Effector memory CD4-positive, alpha-beta T cell (primary cell): ENCODE measurements around the gene NOS1AP.

ENCODE experiments used
- DNase-seq, 3 donors: peaks; one replicate each; pipeline ENCODE4 v3.0.0-alpha.2; 2020
- H3K27ac ChIP-seq: 2 replicates; pipeline ENCODE4 v1.7.0; 2013; ENCODE audit warnings: mild to moderate bottlenecking, low read length, moderate library complexity; ENCODE audit not compliant: insufficient read depth, poor library complexity, severe bottlenecking
- H3K27me3 ChIP-seq: replicated peaks from 2 replicates; pipeline ENCODE4 v1.7.0; 2013; ENCODE audit warnings: mild to moderate bottlenecking, low read length; ENCODE audit not compliant: insufficient read depth, control insufficient read depth, poor library complexity, severe bottlenecking
- H3K36me3 ChIP-seq: 2 replicates; pipeline ENCODE4 v1.7.0; 2013; ENCODE audit warnings: mild to moderate bottlenecking, low read length, moderate library complexity; ENCODE audit not compliant: control insufficient read depth, insufficient read depth
- H3K4me1 ChIP-seq: 2 replicates; pipeline ENCODE4 v1.7.0; 2013; ENCODE audit warnings: low read length, mild to moderate bottlenecking; ENCODE audit not compliant: control insufficient read depth, insufficient read depth, poor library complexity, severe bottlenecking
- H3K4me3 ChIP-seq: 2 replicates; pipeline ENCODE4 v1.7.0; 2013; ENCODE audit warnings: low read length, low read depth, mild to moderate bottlenecking; ENCODE audit not compliant: insufficient read depth, poor library complexity, severe bottlenecking
- H3K9me3 ChIP-seq: 2 replicates; pipeline ENCODE4 v1.7.0; 2013; ENCODE audit warnings: mild to moderate bottlenecking, low read length, moderate library complexity; ENCODE audit not compliant: control insufficient read depth

The NOS1AP gene

DNA sequence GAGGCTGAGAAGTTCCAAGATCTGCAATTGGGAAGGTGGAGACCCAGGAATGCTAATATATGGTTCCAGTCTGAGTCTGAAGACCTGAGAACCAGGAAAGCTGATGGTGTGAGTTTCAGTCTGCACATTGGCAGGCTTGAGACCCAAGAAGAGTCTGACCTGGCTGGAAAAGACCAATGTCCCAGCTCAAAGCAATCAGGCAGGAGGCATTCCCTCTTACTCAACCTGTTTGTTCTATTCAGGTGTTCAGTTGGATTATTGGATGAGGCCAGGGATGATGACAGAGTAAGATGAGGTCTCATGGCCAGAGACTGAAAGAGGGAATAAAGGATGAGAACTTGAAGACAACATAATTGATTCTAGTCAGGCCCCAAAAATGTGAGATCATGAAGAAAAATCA, 257.1 kb downstream of the NOS1AP start:
- no peak for DNase-seq
- Histone ChIP-seq H3K27me3 (no peaks in the 10 kb centered on the region), H3K9me3 (no peaks in the 10 kb centered on the region), H3K36me3 (no peaks in the 10 kb centered on the region), H3K27ac (no peak overlapping the region), H3K4me3 (no peak overlapping the region), H3K4me1 (no peaks in the 10 kb centered on the region)

DNA sequence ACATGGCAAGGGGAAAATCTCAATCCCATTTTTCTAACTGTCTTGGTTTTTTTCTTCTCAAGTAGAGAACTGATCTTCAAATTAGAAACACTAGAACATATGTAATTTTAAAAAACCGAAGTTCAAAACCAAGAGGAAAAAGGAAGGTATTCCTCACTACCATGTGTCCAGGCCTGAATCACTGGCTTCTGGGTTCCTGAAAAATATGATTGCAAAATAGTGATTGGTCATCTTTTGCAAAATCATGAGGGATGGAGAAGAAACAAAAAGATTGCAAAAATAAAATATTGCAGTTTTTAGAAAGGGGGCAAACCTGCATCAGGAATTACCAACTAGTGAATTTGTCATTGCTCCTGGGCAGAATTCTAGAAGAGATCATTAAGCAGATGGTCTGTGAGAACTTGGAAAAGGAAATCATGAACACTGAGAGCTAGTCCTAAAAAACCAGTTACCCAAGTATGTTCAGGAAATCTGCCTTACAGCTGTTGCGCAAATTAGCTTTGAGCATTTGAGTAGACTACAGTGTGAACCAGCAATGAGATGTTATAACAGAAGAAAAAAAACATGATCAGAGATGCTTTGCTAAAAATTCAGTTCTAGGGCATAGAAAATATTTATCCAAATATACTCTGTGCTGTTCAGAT, 257.8 kb downstream of the NOS1AP start:
- H3K36me3 ChIP-seq, result no peaks in the 10 kb centered on the region
- H3K4me3 ChIP-seq, result no peak overlapping the region
- no peaks in the 10 kb centered on the region for H3K27me3 ChIP-seq
- H3K9me3 ChIP-seq, result no peaks in the 10 kb centered on the region
- H3K4me1 ChIP-seq, result no peaks in the 10 kb centered on the region
- H3K27ac ChIP-seq, result no peak overlapping the region
- no peak for DNase-seq

GRCh38 chr1:162327788-162328165, 258.3 kb downstream of the NOS1AP start:
- Histone ChIP-seq H3K36me3 (no peaks in the 10 kb centered on the region), H3K27ac (no peak overlapping the region), H3K4me1 (no peaks in the 10 kb centered on the region), H3K4me3 (no peak overlapping the region), H3K27me3 (no peaks in the 10 kb centered on the region), H3K9me3 (no peaks in the 10 kb centered on the region)
- DNase-seq, result no peak

DNA sequence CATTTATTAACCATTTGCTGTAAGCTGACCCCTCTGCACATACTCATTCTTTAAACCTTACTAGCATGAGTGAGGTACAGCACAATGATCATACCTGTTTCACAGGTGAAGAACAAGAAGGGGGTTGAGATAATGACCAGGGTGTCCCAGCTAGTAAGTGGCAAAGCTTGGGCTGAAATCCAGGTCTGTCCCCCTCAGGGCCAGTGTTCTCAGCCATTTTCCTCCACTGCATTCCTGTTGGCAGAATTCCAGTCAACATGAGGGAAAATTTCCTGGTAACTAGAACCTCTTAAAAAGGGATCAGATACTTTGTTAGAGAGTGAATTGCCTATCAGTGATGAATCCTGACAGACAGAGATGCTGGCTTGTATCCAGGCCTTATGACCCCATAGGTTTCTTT, 259.0 kb downstream of the NOS1AP start:
- Histone ChIP-seq H3K4me3 (no peak overlapping the region), H3K27ac (no peak overlapping the region), H3K9me3 (no peaks in the 10 kb centered on the region), H3K36me3 (no peaks in the 10 kb centered on the region), H3K4me1 (no peaks in the 10 kb centered on the region), H3K27me3 (no peaks in the 10 kb centered on the region)
- DNase-seq, result no peak

DNA sequence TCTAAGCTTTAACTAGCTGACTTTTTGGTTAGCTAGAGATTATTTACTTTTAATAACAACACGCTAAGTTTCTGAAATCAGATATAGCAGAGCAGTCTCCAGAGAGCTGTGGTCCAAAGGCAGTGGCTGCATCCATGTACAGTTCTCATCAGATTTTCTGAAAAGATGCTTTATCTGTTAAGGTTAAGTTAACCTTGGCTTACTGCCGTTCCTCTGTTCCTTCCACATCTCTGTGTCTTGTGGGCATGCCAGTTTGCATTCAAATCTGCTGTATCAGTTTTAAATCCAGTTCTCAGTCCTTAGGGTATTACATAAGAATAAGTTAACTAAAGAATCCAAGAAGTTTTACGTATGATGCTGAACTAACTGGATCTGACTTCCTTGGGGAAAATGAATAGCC, 260.3 kb downstream of the NOS1AP start:
- H3K4me1 ChIP-seq, result no peaks in the 10 kb centered on the region
- H3K4me3 ChIP-seq, result no peak overlapping the region
- no peaks in the 10 kb centered on the region for H3K36me3 ChIP-seq
- no peak for DNase-seq
- H3K27me3 ChIP-seq, result no peaks in the 10 kb centered on the region
- H3K27ac ChIP-seq, result no peak overlapping the region
- H3K9me3 ChIP-seq, result no peaks in the 10 kb centered on the region

- H3K27me3 ChIP-seq, result no peaks in the 10 kb centered on the region
- no peaks in the 10 kb centered on the region for H3K4me1 ChIP-seq
- H3K4me3 ChIP-seq, result no peak overlapping the region
- H3K27ac ChIP-seq, result no peak overlapping the region
- DNase-seq, result no peak
- H3K36me3 ChIP-seq, result no peaks in the 10 kb centered on the region
- H3K9me3 ChIP-seq, result no peaks in the 10 kb centered on the region
Observed at GRCh38 chr1:162333991-162334390, 264.5 kb downstream of the NOS1AP start.

DNA sequence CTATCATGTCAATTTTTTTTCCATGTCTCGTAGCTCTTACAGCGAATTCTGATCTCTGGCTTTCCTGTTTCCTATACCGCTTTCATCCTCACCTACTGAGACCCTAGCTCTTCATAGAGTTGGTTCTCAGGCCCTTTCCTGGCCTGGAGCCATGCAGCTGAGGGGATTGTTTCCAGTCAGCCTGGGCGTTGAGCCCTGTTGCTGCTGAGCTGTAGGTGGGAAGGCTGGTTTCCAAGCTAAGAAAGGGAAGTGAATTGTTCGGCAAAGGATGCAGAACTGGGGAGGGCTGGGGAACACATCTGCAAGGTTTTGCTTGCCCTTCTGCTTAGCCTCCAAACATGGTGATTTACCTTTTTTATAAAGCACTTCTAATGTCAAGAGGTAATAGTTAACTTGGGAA, 265.6 kb downstream of the NOS1AP start:
- Histone ChIP-seq H3K27me3 (no peaks in the 10 kb centered on the region), H3K4me1 (no peaks in the 10 kb centered on the region), H3K9me3 (no peaks in the 10 kb centered on the region), H3K36me3 (no peaks in the 10 kb centered on the region), H3K27ac (no peak overlapping the region), H3K4me3 (no peak overlapping the region)
- DNase-seq, result no peak

DNA sequence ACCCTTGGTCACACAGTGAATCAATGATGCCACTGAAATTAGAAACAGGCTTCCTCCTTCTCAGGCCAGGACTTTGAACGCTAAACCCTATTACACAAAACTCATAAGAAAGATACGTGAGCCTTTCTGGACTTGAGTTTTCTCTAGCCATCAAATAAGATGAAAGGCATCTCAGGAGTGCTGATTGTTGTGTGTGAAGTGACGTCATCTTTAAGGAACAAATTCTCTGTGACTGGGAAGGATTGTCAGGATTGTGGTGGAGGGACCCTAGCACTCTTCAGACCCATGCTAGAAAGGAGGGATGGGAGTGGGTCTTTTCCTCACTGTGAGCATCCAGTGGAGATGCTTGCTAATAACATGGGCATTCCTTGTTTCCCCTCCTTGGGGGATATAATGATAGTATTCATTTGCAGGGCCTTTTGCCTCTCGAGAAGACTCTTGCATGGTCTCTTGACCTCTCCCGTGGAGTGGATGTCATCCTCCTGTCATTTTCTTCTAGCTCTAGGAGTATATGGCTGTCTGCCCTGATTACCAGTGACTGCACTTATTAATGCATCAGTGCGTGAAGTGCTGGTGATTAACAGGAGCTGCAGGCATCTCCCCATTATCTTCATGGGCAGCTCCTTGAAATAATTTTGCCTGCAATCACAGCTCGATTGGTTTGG, 267.3 kb downstream of the NOS1AP start:
- Histone ChIP-seq H3K9me3 (no peaks in the 10 kb centered on the region), H3K4me1 (no peaks in the 10 kb centered on the region), H3K27ac (no peak overlapping the region), H3K27me3 (no peaks in the 10 kb centered on the region), H3K36me3 (no peaks in the 10 kb centered on the region), H3K4me3 (no peak overlapping the region)
- DNase-seq, result no peak

- H3K4me3 ChIP-seq, result no peak overlapping the region
- H3K27ac ChIP-seq, result no peak overlapping the region
- H3K36me3 ChIP-seq, result no peaks in the 10 kb centered on the region
- H3K4me1 ChIP-seq, result no peaks in the 10 kb centered on the region
- DNase-seq, result no peak
- H3K9me3 ChIP-seq, result no peaks in the 10 kb centered on the region
- no peaks in the 10 kb centered on the region for H3K27me3 ChIP-seq
Observed at GRCh38 chr1:162342452-162342983, 273.0 kb downstream of the NOS1AP start.

GRCh38 chr1:162343470-162343869, 274.0 kb downstream of the NOS1AP start:
- Histone ChIP-seq H3K9me3 (no peaks in the 10 kb centered on the region), H3K27me3 (no peaks in the 10 kb centered on the region), H3K27ac (no peak overlapping the region), H3K4me1 (no peaks in the 10 kb centered on the region), H3K4me3 (no peak overlapping the region), H3K36me3 (no peaks in the 10 kb centered on the region)
- DNase-seq, result no peak
